ENCODE results near the gene CD109. TPM values are rescaled to one million over a fixed set of nuclear protein-coding genes. Genes with fewer than 3 reads are reported as not detected.

Gene CD109
- total and polyA plus RNA-seq, 10 donors, result 0.17 to 6.9 (median 3.8) TPM

GRCh38 chr6:73728548-73729205 is 32.7 kb downstream of the CD109 start:
- intact Hi-C loops (cut with DNase I; ENCODE audit: low total_unique reads), result no loop called here
- H3K4me3 ChIP-seq, result no peak overlapping the region
- no peak overlapping the region for H3K27ac ChIP-seq
- peaks cover 0 to 16% (median 7%) of the 10 kb centered on the region in 6 donors for H3K4me1 ChIP-seq
- H3K36me3 ChIP-seq, result no peaks in the 10 kb centered on the region
- no peak for DNase-seq
- H3K9me3 ChIP-seq, result no peaks in the 10 kb centered on the region
- 41 to 59% (median 48%) methylated on average over 4 of the region's 4 CpGs for WGBS, 5 donors
- H3K27me3 ChIP-seq (replicated peaks in 1 of 7), result no peaks in the 10 kb centered on the region
- TF ChIP-seq POLR2AphosphoS5 (IDR thresholded peaks at IDR 0.05), result no peak
- no peak for TF ChIP-seq CTCF (IDR thresholded peaks at IDR 0.05 in 8 of 11, conservative IDR thresholded peaks at IDR 0.05 in 3 of 11)
- TF ChIP-seq POLR2A (IDR thresholded peaks at IDR 0.05), result no peak

- intact Hi-C loops (cut with DNase I; ENCODE audit: low total_unique reads), result loop anchor here (5.0 kb wide), 1 partner anchor 54 kb away; no protein-coding TSS in a partner anchor
- Histone ChIP-seq H3K27me3 (replicated peaks in 1 of 7) (no peaks in the 10 kb centered on the region), H3K36me3 (no peaks in the 10 kb centered on the region), H3K4me3 (no peak overlapping the region), H3K4me1 (no peaks in the 10 kb centered on the region), H3K27ac (no peak overlapping the region), H3K9me3 (no peaks in the 10 kb centered on the region)
- DNase-seq, result no peak
- WGBS, 5 donors, result 93 to 96% (median 94%) methylated on average over 5 of the region's 5 CpGs
- TF ChIP-seq POLR2A (IDR thresholded peaks at IDR 0.05) (no peak), CTCF (IDR thresholded peaks at IDR 0.05 in 8 of 11, conservative IDR thresholded peaks at IDR 0.05 in 3 of 11) (no peak), POLR2AphosphoS5 (IDR thresholded peaks at IDR 0.05) (no peak)
These were observed 35.3 kb downstream of the CD109 start for GRCh38 chr6:73731285-73731684.

- 65 to 74% (median 67%) methylated on average over 6 of the region's 6 CpGs for WGBS, 5 donors
- DNase-seq, result peak; percentile 82
- Histone ChIP-seq H3K9me3 (no peaks in the 10 kb centered on the region), H3K4me1 (no peaks in the 10 kb centered on the region), H3K27me3 (replicated peaks in 1 of 7) (no peaks in the 10 kb centered on the region), H3K27ac (no peak overlapping the region), H3K4me3 (no peak overlapping the region), H3K36me3 (no peaks in the 10 kb centered on the region)
- no peak for TF ChIP-seq POLR2AphosphoS5 (IDR thresholded peaks at IDR 0.05)
- TF ChIP-seq CTCF (IDR thresholded peaks at IDR 0.05 in 8 of 11, conservative IDR thresholded peaks at IDR 0.05 in 3 of 11), result peak; percentile 70 to 94 (median 91)
- intact Hi-C loops (cut with DNase I; ENCODE audit: low total_unique reads), result loop anchor here (5.0 kb wide), 1 partner anchor 56 kb away; no protein-coding TSS in a partner anchor
These were observed 37.1 kb downstream of the CD109 start for GRCh38 chr6:73732845-73733675.

- intact Hi-C loops (cut with DNase I; ENCODE audit: low total_unique reads), result loop anchor here (5.0 kb wide), 1 partner anchor 56 kb away; no protein-coding TSS in a partner anchor
- H3K27ac ChIP-seq, result no peak overlapping the region
- DNase-seq, result no peak
- no peaks in the 10 kb centered on the region for H3K4me1 ChIP-seq
- no peaks in the 10 kb centered on the region for H3K27me3 ChIP-seq (replicated peaks in 1 of 7)
- WGBS, 5 donors, result 86 to 93% (median 93%) methylated on average over 2 to 6 of the region's 6 CpGs
- no peaks in the 10 kb centered on the region for H3K9me3 ChIP-seq
- H3K4me3 ChIP-seq, result no peak overlapping the region
- TF ChIP-seq CTCF (IDR thresholded peaks at IDR 0.05 in 8 of 11, conservative IDR thresholded peaks at IDR 0.05 in 3 of 11) (no peak), POLR2AphosphoS5 (IDR thresholded peaks at IDR 0.05) (no peak), POLR2A (IDR thresholded peaks at IDR 0.05) (no peak)
- H3K36me3 ChIP-seq, result no peaks in the 10 kb centered on the region
These were observed 37.8 kb downstream of the CD109 start for GRCh38 chr6:73733791-73734190.
